Vagina (tissue), 2 donors: Measurements from ENCODE around the gene ADAMTS2. TPM values are rescaled to one million over a fixed set of nuclear protein-coding genes. Genes with fewer than 3 reads are reported as not detected.
A peak's percentile ranks its signal among the peaks of the same experiment; 100 is the strongest.

ENCODE experiments used
- DNase-seq, 2 donors: peaks; one replicate each; pipeline ENCODE4 v3.0.0-alpha.2; 2017; ENCODE audit errors: extremely low spot score in 2 of 2
- H3K27ac ChIP-seq: fragments of 200-600 bp; sonication (generic); one replicate; pipeline ENCODE4 v1.5.1; 2019
- H3K27me3 ChIP-seq: fragments of 200-600 bp; sonication (generic); one replicate; pipeline ENCODE4 v1.5.1; 2019
- H3K36me3 ChIP-seq, 2 donors: fragments of 200-600 bp; sonication (generic); one replicate each; pipeline ENCODE4 v1.5.1; 2017 to 2019
- H3K4me1 ChIP-seq: fragments of 200-600 bp; sonication (generic); one replicate; pipeline ENCODE4 v1.5.1; 2019
- H3K4me3 ChIP-seq, 2 donors: fragments of 200-600 bp; sonication (generic); 1 replicate in 1 of 2; 2 replicates in 1 of 2; pipeline ENCODE4 v1.5.1; 2016 to 2019
- H3K9me3 ChIP-seq: fragments of 200-600 bp; sonication (generic); one replicate; pipeline ENCODE4 v1.5.1; 2019
- CTCF ChIP-seq, 3 experiments: fragments of 450-650 bp in 2 of 3; fragments of 200-600 bp in 1 of 3; sonication (generic) in 1 of 3; IDR thresholded peaks; one replicate each; pipeline ENCODE4 v1.5.1; 2017 to 2019; ENCODE audit warnings: antibody characterized with exemption in 3 of 3, mild to moderate bottlenecking in 2 of 3, moderate library complexity in 2 of 3
- POLR2A ChIP-seq, 2 donors: fragments of 450-650 bp; IDR thresholded peaks; one replicate each; pipeline ENCODE4 v1.6.1; 2017; ENCODE audit warnings: antibody characterized with exemption in 2 of 2, mild to moderate bottlenecking in 2 of 2, moderate library complexity in 2 of 2
- POLR2AphosphoS5 ChIP-seq, 2 donors: sonication (generic); formaldehyde crosslinking; IDR thresholded peaks; one replicate each; pipeline ENCODE4 v1.9.0; 2017; ENCODE audit warnings: antibody characterized with exemption in 2 of 2, mild to moderate bottlenecking in 2 of 2, low read depth in 1 of 2; ENCODE audit not compliant: insufficient read depth in 1 of 2
- intact Hi-C: fragments of 100-400 bp; cut with DNase I; formaldehyde crosslinking; loops from one replicate; pipeline ENCODE4 v1.15.1; 2023
- total RNA-seq: library from RNA; depleted of rRNA; stranded (reverse); fragments of >200 nt; gene quantifications from one replicate; pipeline ENCODE4 v1.2.3, GENCODE V29; 2016

ADAMTS2 gene
- total RNA-seq, 1 donor from 2014 or later: 17.4 TPM

GRCh38 chr5:179113945-179114641 is 231.2 kb downstream of the ADAMTS2 start:
- TF ChIP-seq CTCF (IDR thresholded peaks at IDR 0.05): no peak
- TF ChIP-seq POLR2AphosphoS5 (IDR thresholded peaks at IDR 0.05; ENCODE audit: insufficient read depth in 1 of 2, low read depth in 1 of 2): no peak
- no peak for TF ChIP-seq POLR2A (IDR thresholded peaks at IDR 0.05)
- Histone ChIP-seq H3K27ac (no peak overlapping the region), H3K36me3 (no peaks in the 10 kb centered on the region), H3K4me1 (no peaks in the 10 kb centered on the region), H3K9me3 (no peaks in the 10 kb centered on the region), H3K27me3 (no peaks in the 10 kb centered on the region), H3K4me3 (no peak overlapping the region)
- DNase-seq: peak; percentile 79 to 88
- intact Hi-C loops: no loop called here

GRCh38 chr5:179113143-179113530 is 232.1 kb downstream of the ADAMTS2 start:
- Histone ChIP-seq H3K9me3 (no peaks in the 10 kb centered on the region), H3K27me3 (no peaks in the 10 kb centered on the region), H3K4me1 (no peaks in the 10 kb centered on the region), H3K4me3 (no peak overlapping the region), H3K27ac (no peak overlapping the region), H3K36me3 (no peaks in the 10 kb centered on the region)
- TF ChIP-seq POLR2A (IDR thresholded peaks at IDR 0.05) (no peak), CTCF (IDR thresholded peaks at IDR 0.05) (no peak), POLR2AphosphoS5 (IDR thresholded peaks at IDR 0.05; ENCODE audit: insufficient read depth in 1 of 2, low read depth in 1 of 2) (no peak)
- intact Hi-C loops: no loop called here
- DNase-seq: peak in 1 of 2 donors; percentile 27

- no peaks in the 10 kb centered on the region for H3K27me3 ChIP-seq
- H3K4me1 ChIP-seq: no peaks in the 10 kb centered on the region
- no peaks in the 10 kb centered on the region for H3K9me3 ChIP-seq
- peak in 1 of 2 donors; percentile 58 for DNase-seq
- no peak for TF ChIP-seq CTCF (IDR thresholded peaks at IDR 0.05)
- no peak for TF ChIP-seq POLR2AphosphoS5 (IDR thresholded peaks at IDR 0.05; ENCODE audit: insufficient read depth in 1 of 2, low read depth in 1 of 2)
- TF ChIP-seq POLR2A (IDR thresholded peaks at IDR 0.05): no peak
- intact Hi-C loops: no loop called here
- no peak overlapping the region for H3K27ac ChIP-seq
- no peaks in the 10 kb centered on the region for H3K36me3 ChIP-seq
- H3K4me3 ChIP-seq: no peak overlapping the region
These were observed 232.7 kb downstream of the ADAMTS2 start for GRCh38 chr5:179112469-179113142.

GRCh38 chr5:179111267-179112207 is 233.7 kb downstream of the ADAMTS2 start:
- H3K27me3 ChIP-seq: no peaks in the 10 kb centered on the region
- no peaks in the 10 kb centered on the region for H3K9me3 ChIP-seq
- no peak overlapping the region for H3K27ac ChIP-seq
- DNase-seq: peak in 1 of 2 donors; percentile 72
- H3K36me3 ChIP-seq: no peaks in the 10 kb centered on the region
- no peak overlapping the region for H3K4me3 ChIP-seq
- H3K4me1 ChIP-seq: no peaks in the 10 kb centered on the region
- intact Hi-C loops: no loop called here
- TF ChIP-seq POLR2AphosphoS5 (IDR thresholded peaks at IDR 0.05; ENCODE audit: insufficient read depth in 1 of 2, low read depth in 1 of 2): no peak
- TF ChIP-seq CTCF (IDR thresholded peaks at IDR 0.05): no peak
- TF ChIP-seq POLR2A (IDR thresholded peaks at IDR 0.05): no peak
